HepG2 (cell line): ENCODE data around the gene IGSF11. TPM values are rescaled to one million over a fixed set of nuclear protein-coding genes. Genes with fewer than 3 reads are reported as not detected.

ENCODE experiments used
- ATAC-seq: fragments of 200-7000 bp; cut with Tn5 transposase; 3 replicates; pipeline ENCODE4 v1.9.1; 2020; ENCODE audit warnings: mild to moderate bottlenecking, moderate library complexity
- BruUV-seq: library from RNA; stranded (reverse); fragments of 400-500 nt; replicated peaks from 2 replicates; lab custom pipeline; 2021; lab: Mats Ljungman, UMichigan
- CTCF ChIA-PET: fragments of 300-600 bp; formaldehyde crosslinking; extraction: SDS; loops from one replicate; lab custom pipeline; 2021; ENCODE audit warnings: low total read pairs, inconsistent platforms, low intra/inter-chr PET ratio; lab: Yijun Ruan, JAX
- POLR2A ChIA-PET: fragments of 350-600 bp; sonication (Branson Sonifier 250); formaldehyde crosslinking; loops from one replicate; lab custom pipeline; 2020; ENCODE audit warnings: antibody characterized with exemption, inconsistent platforms; lab: Yijun Ruan, JAX
- DNase-seq: peaks from one replicate; pipeline ENCODE4 v3.0.0-alpha.2; 2015; ENCODE audit warnings: low spot score
- FAIRE-seq: peaks from 3 replicates; lab custom pipeline; 2011; peaks lifted over from hg19 to GRCh38; lab: Jason Lieb, UNC
- H2AFZ ChIP-seq: one replicate; pipeline ENCODE4 v1.6.1; 2011; ENCODE audit warnings: low read length, inconsistent platforms
- H3K27ac ChIP-seq: fragments of 300-600 bp; 3 replicates; pipeline ENCODE4 v1.8.0; 2011; ENCODE audit warnings: mixed run types, mild to moderate bottlenecking, mixed read lengths, low read length, inconsistent platforms; ENCODE audit not compliant: insufficient read depth; ENCODE audit errors: extremely low read length
- H3K27me3 ChIP-seq, 2 experiments: fragments of 200-600 bp in 1 of 2; 2 replicates in 1 of 2; 3 replicates in 1 of 2; pipeline versions ENCODE4 v1.6.0 to v1.8.0; 2011; ENCODE audit warnings: low read length in 2 of 2, mild to moderate bottlenecking in 2 of 2, moderate library complexity in 2 of 2, inconsistent platforms in 1 of 2; ENCODE audit not compliant: insufficient read depth in 2 of 2, control insufficient read depth in 1 of 2
- H3K36me3 ChIP-seq, 2 experiments: fragments of 200-600 bp in 1 of 2; replicated peaks in 1 of 2; 2 replicates in 1 of 2; 3 replicates in 1 of 2; pipeline versions ENCODE4 v1.5.1 to v1.8.0; 2011; ENCODE audit warnings: low read length in 2 of 2, inconsistent platforms in 1 of 2; ENCODE audit not compliant: insufficient read depth in 2 of 2, control insufficient read depth in 1 of 2
- H3K4me1 ChIP-seq: 2 replicates; pipeline ENCODE4 v1.5.1; 2012; ENCODE audit warnings: low read length, inconsistent platforms; ENCODE audit not compliant: insufficient read depth
- H3K4me2 ChIP-seq: 2 replicates; pipeline ENCODE4 v1.6.0; 2011; ENCODE audit warnings: low read depth, low read length, inconsistent platforms
- H3K4me3 ChIP-seq, 3 experiments: fragments of 200-600 bp in 1 of 3; sonication (generic), shearing (Covaris generic) in 1 of 3; replicated peaks in 1 of 3; 2 replicates each; pipeline ENCODE4 v1.5.1; 2011 to 2016; ENCODE audit warnings: low read length in 3 of 3, inconsistent platforms in 2 of 3, low read depth in 2 of 3, mild to moderate bottlenecking in 2 of 3, control low read depth in 1 of 3, mixed read lengths in 1 of 3; ENCODE audit not compliant: insufficient read depth in 1 of 3
- H3K79me2 ChIP-seq: one replicate; pipeline ENCODE4 v1.6.1; 2011; ENCODE audit warnings: low read length, inconsistent platforms; ENCODE audit not compliant: insufficient read depth
- H3K9ac ChIP-seq: 2 replicates; pipeline ENCODE4 v1.6.0; 2011; ENCODE audit warnings: mild to moderate bottlenecking, low read depth, low read length, inconsistent platforms; ENCODE audit not compliant: insufficient read depth
- H3K9me3 ChIP-seq: 2 replicates; pipeline ENCODE4 v1.5.1; 2012; ENCODE audit warnings: mild to moderate bottlenecking, low read length
- H4K20me1 ChIP-seq: 2 replicates; pipeline ENCODE4 v1.6.0; 2011; ENCODE audit warnings: inconsistent platforms, mild to moderate bottlenecking, low read length, moderate library complexity; ENCODE audit not compliant: insufficient read depth
- ATF7 ChIP-seq, 2 experiments: fragments of 450-650 bp in 1 of 2; sonication (generic) in 1 of 2; formaldehyde crosslinking in 1 of 2; IDR thresholded peaks; 2 replicates each; pipeline versions ENCODE4 v1.4.0 to v1.6.1; 2016 to 2020; ENCODE audit warnings: antibody characterized with exemption in 1 of 2, mild to moderate bottlenecking in 1 of 2, missing genetic modification reagents in 1 of 2
- CREB1 ChIP-seq, 2 experiments: fragments of 450-650 bp in 1 of 2; IDR thresholded peaks; 2 replicates each; pipeline ENCODE4 v1.6.1; 2016 to 2017; ENCODE audit warnings: control low read depth in 1 of 2, mild to moderate bottlenecking in 1 of 2, missing compliant biosample characterization in 1 of 2, missing genetic modification characterization in 1 of 2
- ERF ChIP-seq: IDR thresholded peaks from 2 replicates; pipeline ENCODE4 v1.6.1; 2018; ENCODE audit warnings: missing biosample characterization, missing genetic modification reagents
- SMC3 ChIP-seq: IDR thresholded peaks from 2 replicates; pipeline ENCODE4 v1.6.1; 2011; ENCODE audit warnings: low read length, improper control_type of control experiment
- SMYD3 ChIP-seq: sonication (generic); formaldehyde crosslinking; IDR thresholded peaks from 2 replicates; pipeline ENCODE4 v1.8.1; 2023; ENCODE audit warnings: mild to moderate bottlenecking, missing genetic modification reagents
- SNAI1 ChIP-seq: sonication (generic); formaldehyde crosslinking; IDR thresholded peaks from 2 replicates; pipeline ENCODE4 v1.5.0; 2020; ENCODE audit warnings: mild to moderate bottlenecking, missing genetic modification reagents, borderline replicate concordance
- STAG1 ChIP-seq: sonication (generic); formaldehyde crosslinking; IDR thresholded peaks from 2 replicates; pipeline ENCODE4 v1.4.0; 2020; ENCODE audit warnings: missing genetic modification reagents
- ZNF652 ChIP-seq: IDR thresholded peaks from 2 replicates; pipeline ENCODE4 v1.6.1; 2016; ENCODE audit warnings: low read depth, borderline replicate concordance
- WGBS: methylation state at CpG from one replicate; pipeline ENCODE4 v1.1.6; 2017; ENCODE audit warnings: low lambda C conversion rate; 5-methylcytosine and 5-hydroxymethylcytosine counted together
- in situ Hi-C: cut with HindIII; loops from 2 replicates; pipeline ENCODE4 v1.10.0; 2017; ENCODE audit warnings: low pct_unique_long_range_greater_than_20kb; ENCODE audit not compliant: extremely low pct_ligation_motif_present
- intact Hi-C: fragments of 100-400 bp; cut with micrococcal nuclease; formaldehyde crosslinking; loops from one replicate; pipeline ENCODE4 v1.10.0; 2022; ENCODE audit not compliant: unreplicated experiment
- polyA plus RNA-seq, 8 experiments: library from polyadenylated mRNA; depleted of rRNA in 3 of 8; stranded (reverse) in 7 of 8; unstranded in 1 of 8; fragments of >200 nt; fragmentation: Illumina TruSeq in 4 of 8; extraction: Trizol in 4 of 8; gene quantifications; 2 replicates each; pipeline versions ENCODE4 v1.2.1 to v1.2.3, GENCODE V29; 2011 to 2016; ENCODE audit warnings: low read depth in 4 of 8, missing spikeins in 1 of 8, mixed read lengths in 1 of 8; ENCODE audit not compliant: insufficient read depth in 1 of 8
- total RNA-seq, 5 experiments: library from RNA; depleted of rRNA; stranded (reverse); fragments of >200 nt; fragmentation: Illumina TruSeq; extraction: Trizol; gene quantifications; 2 replicates each; pipeline ENCODE4 v1.2.3, GENCODE V29; 2016; ENCODE audit warnings: low read depth in 1 of 5
- TF ChIP-seq, protein P1 (sequence below): sonication (generic); formaldehyde crosslinking; IDR thresholded peaks from 2 replicates; pipeline ENCODE4 v1.4.0; 2020; ENCODE audit warnings: mild to moderate bottlenecking, missing genetic modification reagents
- TF ChIP-seq, protein P2 (sequence below): sonication (generic); formaldehyde crosslinking; IDR thresholded peaks from 2 replicates; pipeline ENCODE4 v1.5.0; 2020; ENCODE audit warnings: mild to moderate bottlenecking, low read depth, missing genetic modification reagents, borderline replicate concordance
- TF ChIP-seq, protein P3 (sequence below): sonication (generic); formaldehyde crosslinking; IDR thresholded peaks from 2 replicates; pipeline ENCODE4 v1.4.0; 2020; ENCODE audit warnings: mild to moderate bottlenecking, missing genetic modification reagents, borderline replicate concordance

The IGSF11 gene
- total and polyA plus RNA-seq, 2 of the 13 experiments (the other 11 are each of a cell fraction or from before 2014, with no cell fraction given) = not detected

DNA sequence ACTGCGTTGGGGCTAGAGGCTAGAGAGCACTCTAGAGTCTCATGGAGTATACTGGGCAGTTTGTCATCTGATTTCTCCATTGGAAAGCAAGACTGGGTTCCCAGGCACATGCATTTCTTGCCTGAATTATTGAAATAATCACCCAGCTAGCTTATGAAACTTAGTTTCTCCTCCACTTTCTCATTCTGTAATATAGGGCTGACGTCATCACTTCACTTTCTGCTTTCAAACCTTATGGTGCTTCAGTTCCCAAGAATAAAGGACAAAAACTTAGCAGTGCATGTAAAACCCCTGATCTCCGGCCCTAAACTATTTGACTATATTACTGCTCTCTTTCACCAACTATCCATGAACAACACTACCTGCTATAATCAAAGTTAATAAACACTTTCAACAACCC lies 147.9 kb downstream of the IGSF11 start:
- H3K79me2 ChIP-seq = no peaks in the 10 kb centered on the region
- CTCF ChIA-PET = interaction anchor here (1.1 kb wide), 1 partner anchor 212 kb away, joined by 3 read pairs; no protein-coding TSS in a partner anchor

DNA sequence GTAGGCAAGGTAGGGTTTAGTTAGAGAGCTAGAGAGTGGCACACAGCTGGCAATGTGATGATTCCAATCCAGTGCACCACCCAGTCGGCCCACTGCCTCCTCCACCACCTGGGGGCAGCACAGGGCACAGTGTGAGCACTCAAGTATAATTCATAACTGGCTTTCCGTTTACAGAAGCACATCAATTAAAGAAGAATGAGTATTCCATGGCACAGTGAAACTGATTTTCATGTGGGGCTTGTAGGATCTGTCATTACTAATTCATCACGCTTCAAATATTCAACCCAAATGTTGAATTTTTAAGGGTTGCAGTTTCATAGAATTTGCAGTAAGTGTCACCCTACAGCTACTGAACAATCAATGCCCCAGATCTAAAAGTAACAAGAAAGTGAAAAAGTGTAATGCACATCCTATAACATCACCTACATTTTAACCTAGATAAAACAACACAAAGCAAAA lies 149.9 kb downstream of the IGSF11 start:
- H3K36me3 ChIP-seq = no peaks in the 10 kb centered on the region
- H3K27me3 ChIP-seq = peaks cover 0 to 4% of the 10 kb centered on the region in 2 experiments; a peak in 1 of 5 replicates
- no peaks in the 10 kb centered on the region for H3K9me3 ChIP-seq
- H3K4me3 ChIP-seq = no peak overlapping the region
- in situ Hi-C loops = loop anchor here (5.0 to 25.0 kb wide), 3 partner anchors 150 to 803 kb away; partner anchors contain the start of genes COX17 and IGSF11
- DNase-seq = peak; percentile 18
- FAIRE-seq = peak; percentile 67
- WGBS = 8% methylated on average over 3 of the region's 3 CpGs
- no peak overlapping the region for H3K9ac ChIP-seq
- ChIA-PET CTCF (interaction anchor here (1.8 kb wide), 1 partner anchor 214 kb away, joined by 18 read pairs; no protein-coding TSS in a partner anchor), POLR2A (no interaction called here)
- H2AFZ ChIP-seq = no peak overlapping the region
- no peaks in the 10 kb centered on the region for H3K4me1 ChIP-seq
- H3K4me2 ChIP-seq = no peak overlapping the region
- H3K79me2 ChIP-seq = no peaks in the 10 kb centered on the region
- ATAC-seq = peak; percentile 96
- H3K27ac ChIP-seq = no peak overlapping the region
- intact Hi-C loops = no loop called here
- no peaks in the 10 kb centered on the region; the same call in 1 of the 2 replicates for H4K20me1 ChIP-seq
- BruUV-seq = no TSS peak
- TF ChIP-seq, protein P1, sequence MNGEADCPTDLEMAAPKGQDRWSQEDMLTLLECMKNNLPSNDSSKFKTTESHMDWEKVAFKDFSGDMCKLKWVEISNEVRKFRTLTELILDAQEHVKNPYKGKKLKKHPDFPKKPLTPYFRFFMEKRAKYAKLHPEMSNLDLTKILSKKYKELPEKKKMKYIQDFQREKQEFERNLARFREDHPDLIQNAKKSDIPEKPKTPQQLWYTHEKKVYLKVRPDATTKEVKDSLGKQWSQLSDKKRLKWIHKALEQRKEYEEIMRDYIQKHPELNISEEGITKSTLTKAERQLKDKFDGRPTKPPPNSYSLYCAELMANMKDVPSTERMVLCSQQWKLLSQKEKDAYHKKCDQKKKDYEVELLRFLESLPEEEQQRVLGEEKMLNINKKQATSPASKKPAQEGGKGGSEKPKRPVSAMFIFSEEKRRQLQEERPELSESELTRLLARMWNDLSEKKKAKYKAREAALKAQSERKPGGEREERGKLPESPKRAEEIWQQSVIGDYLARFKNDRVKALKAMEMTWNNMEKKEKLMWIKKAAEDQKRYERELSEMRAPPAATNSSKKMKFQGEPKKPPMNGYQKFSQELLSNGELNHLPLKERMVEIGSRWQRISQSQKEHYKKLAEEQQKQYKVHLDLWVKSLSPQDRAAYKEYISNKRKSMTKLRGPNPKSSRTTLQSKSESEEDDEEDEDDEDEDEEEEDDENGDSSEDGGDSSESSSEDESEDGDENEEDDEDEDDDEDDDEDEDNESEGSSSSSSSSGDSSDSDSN (CRISPR knock-in tag) = no peak
- TF ChIP-seq SMYD3 (CRISPR knock-in tag) (0 out of 2 replicates have a peak, but pooled peaks have one; percentile 34), ZNF652 (CRISPR knock-in tag) (no peak), SMC3 (peak; percentile 59), STAG1 (peak; percentile 47), ERF (CRISPR knock-in tag) (no peak)
- TF ChIP-seq, protein P2, sequence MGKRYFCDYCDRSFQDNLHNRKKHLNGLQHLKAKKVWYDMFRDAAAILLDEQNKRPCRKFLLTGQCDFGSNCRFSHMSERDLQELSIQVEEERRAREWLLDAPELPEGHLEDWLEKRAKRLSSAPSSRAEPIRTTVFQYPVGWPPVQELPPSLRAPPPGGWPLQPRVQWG (CRISPR knock-in tag) = no peak
- TF ChIP-seq, protein P3, sequence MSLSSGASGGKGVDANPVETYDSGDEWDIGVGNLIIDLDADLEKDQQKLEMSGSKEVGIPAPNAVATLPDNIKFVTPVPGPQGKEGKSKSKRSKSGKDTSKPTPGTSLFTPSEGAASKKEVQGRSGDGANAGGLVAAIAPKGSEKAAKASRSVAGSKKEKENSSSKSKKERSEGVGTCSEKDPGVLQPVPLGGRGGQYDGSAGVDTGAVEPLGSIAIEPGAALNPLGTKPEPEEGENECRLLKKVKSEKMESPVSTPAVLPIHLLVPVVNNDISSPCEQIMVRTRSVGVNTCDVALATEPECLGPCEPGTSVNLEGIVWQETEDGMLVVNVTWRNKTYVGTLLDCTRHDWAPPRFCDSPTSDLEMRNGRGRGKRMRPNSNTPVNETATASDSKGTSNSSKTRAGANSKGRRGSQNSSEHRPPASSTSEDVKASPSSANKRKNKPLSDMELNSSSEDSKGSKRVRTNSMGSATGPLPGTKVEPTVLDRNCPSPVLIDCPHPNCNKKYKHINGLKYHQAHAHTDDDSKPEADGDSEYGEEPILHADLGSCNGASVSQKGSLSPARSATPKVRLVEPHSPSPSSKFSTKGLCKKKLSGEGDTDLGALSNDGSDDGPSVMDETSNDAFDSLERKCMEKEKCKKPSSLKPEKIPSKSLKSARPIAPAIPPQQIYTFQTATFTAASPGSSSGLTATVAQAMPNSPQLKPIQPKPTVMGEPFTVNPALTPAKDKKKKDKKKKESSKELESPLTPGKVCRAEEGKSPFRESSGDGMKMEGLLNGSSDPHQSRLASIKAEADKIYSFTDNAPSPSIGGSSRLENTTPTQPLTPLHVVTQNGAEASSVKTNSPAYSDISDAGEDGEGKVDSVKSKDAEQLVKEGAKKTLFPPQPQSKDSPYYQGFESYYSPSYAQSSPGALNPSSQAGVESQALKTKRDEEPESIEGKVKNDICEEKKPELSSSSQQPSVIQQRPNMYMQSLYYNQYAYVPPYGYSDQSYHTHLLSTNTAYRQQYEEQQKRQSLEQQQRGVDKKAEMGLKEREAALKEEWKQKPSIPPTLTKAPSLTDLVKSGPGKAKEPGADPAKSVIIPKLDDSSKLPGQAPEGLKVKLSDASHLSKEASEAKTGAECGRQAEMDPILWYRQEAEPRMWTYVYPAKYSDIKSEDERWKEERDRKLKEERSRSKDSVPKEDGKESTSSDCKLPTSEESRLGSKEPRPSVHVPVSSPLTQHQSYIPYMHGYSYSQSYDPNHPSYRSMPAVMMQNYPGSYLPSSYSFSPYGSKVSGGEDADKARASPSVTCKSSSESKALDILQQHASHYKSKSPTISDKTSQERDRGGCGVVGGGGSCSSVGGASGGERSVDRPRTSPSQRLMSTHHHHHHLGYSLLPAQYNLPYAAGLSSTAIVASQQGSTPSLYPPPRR = no peak

More for the DNA sequence above, 147.9 kb downstream of the IGSF11 start:
- peaks cover 0 to 4% of the 10 kb centered on the region in 2 experiments; a peak in 1 of 5 replicates for H3K27me3 ChIP-seq
- no peaks in the 10 kb centered on the region; the same call in 1 of the 2 replicates for H4K20me1 ChIP-seq
- 5% methylated on average over 3 of the region's 3 CpGs for WGBS
- no peak overlapping the region for H3K9ac ChIP-seq
- no peak overlapping the region for H3K4me3 ChIP-seq
- BruUV-seq = no TSS peak
- TF ChIP-seq CREB1 (IDR thresholded peaks at IDR 0.05) = peak; percentile 93
- no peak for TF ChIP-seq CREB1 (CRISPR knock-in tag; IDR thresholded peaks at IDR 0.05)
- peak; percentile 97 for TF ChIP-seq ATF7 (IDR thresholded peaks at IDR 0.05)
- no peak for TF ChIP-seq ATF7 (CRISPR knock-in tag; IDR thresholded peaks at IDR 0.05)
- no peak for TF ChIP-seq SNAI1 (CRISPR knock-in tag)
- TF ChIP-seq, all 625 proteins: peak for 2
- no peaks in the 10 kb centered on the region for H3K4me1 ChIP-seq
- H3K36me3 ChIP-seq = no peaks in the 10 kb centered on the region
- ATAC-seq (no peak), FAIRE-seq (no peak), DNase-seq (no peak)
- intact Hi-C loops = no loop called here
- no peak overlapping the region for H2AFZ ChIP-seq
- H3K27ac ChIP-seq = no peak overlapping the region
- no peaks in the 10 kb centered on the region for H3K9me3 ChIP-seq
- POLR2A ChIA-PET = no interaction called here
- in situ Hi-C loops = loop anchor here (10.0 to 25.0 kb wide), 2 partner anchors 148 to 801 kb away; partner anchors contain the start of genes COX17 and IGSF11
- no peak overlapping the region for H3K4me2 ChIP-seq
